GM18520 (cell line): ENCODE results near the gene TRIM2.
"Not testable (repeated sequence)": the region's sequence is repeated elsewhere in the genome, so short reads cannot be mapped to it uniquely, and the experiment has no call there.

ENCODE experiments used
- ATAC-seq: cut with Tn5 transposase; IDR thresholded peaks from one replicate; pipeline ENCODE4 v1.9.1; 2021; ENCODE audit not compliant: unreplicated experiment

The TRIM2 gene

GRCh38 chr4:153189016-153189801 lies 15.0 kb upstream of the TRIM2 start:
- no peak for ATAC-seq

GRCh38 chr4:153191795-153192363 lies 12.4 kb upstream of the TRIM2 start:
- ATAC-seq: no peak

- no peak for ATAC-seq
Measured at GRCh38 chr4:153197301-153197700, 6.9 kb upstream of the TRIM2 start.

GRCh38 chr4:153198719-153199118 lies 5.5 kb upstream of the TRIM2 start:
- ATAC-seq: no peak

GRCh38 chr4:153203746-153204145 lies 497 bp upstream of the TRIM2 start:
- ATAC-seq: not testable (repeated sequence)

GRCh38 chr4:153204728-153205648 lies 745 bp downstream of the TRIM2 start:
- ATAC-seq: peak; percentile 49

GRCh38 chr4:153205757-153206156 lies 1.5 kb downstream of the TRIM2 start:
- no peak for ATAC-seq

- no peak for ATAC-seq
Measured at GRCh38 chr4:153206534-153206933, 2.3 kb downstream of the TRIM2 start.

- ATAC-seq: no peak
Measured at GRCh38 chr4:153207027-153207426, 2.8 kb downstream of the TRIM2 start.

GRCh38 chr4:153207567-153207966 lies 3.3 kb downstream of the TRIM2 start:
- no peak for ATAC-seq

GRCh38 chr4:153209410-153209809 lies 5.2 kb downstream of the TRIM2 start:
- no peak for ATAC-seq

- no peak for ATAC-seq
Measured at GRCh38 chr4:153210727-153211126, 6.5 kb downstream of the TRIM2 start.

GRCh38 chr4:153211986-153212728 lies 7.9 kb downstream of the TRIM2 start:
- no peak for ATAC-seq

- no peak for ATAC-seq
Measured at GRCh38 chr4:153212736-153213135, 8.5 kb downstream of the TRIM2 start.

- ATAC-seq: no peak
Measured at GRCh38 chr4:153215921-153216320, 11.7 kb downstream of the TRIM2 start.

- ATAC-seq: no peak
Measured at GRCh38 chr4:153216546-153216945, 12.3 kb downstream of the TRIM2 start.

GRCh38 chr4:153217440-153217839 lies 13.2 kb downstream of the TRIM2 start:
- no peak for ATAC-seq

- ATAC-seq: no peak
Measured at GRCh38 chr4:153218961-153219360, 14.7 kb downstream of the TRIM2 start.

GRCh38 chr4:153220682-153221395 lies 16.6 kb downstream of the TRIM2 start:
- ATAC-seq: no peak
